Endothelial cell of umbilical vein (primary cell): ENCODE results near the gene CHD5. TPM values are rescaled to one million over a fixed set of nuclear protein-coding genes. Genes with fewer than 3 reads are reported as not detected.

Source experiments
- BruUV-seq: library from RNA; stranded (reverse); fragments of 400-500 nt; replicated peaks from 2 replicates; lab custom pipeline; 2021; lab: Mats Ljungman, UMichigan
- CTCF ChIA-PET: fragments of 300-600, 350-600 bp; sonication (Branson Sonifier 250); formaldehyde crosslinking; loops from one replicate; lab custom pipeline; 2021; ENCODE audit warnings: antibody characterized with exemption, inconsistent platforms; lab: Charles Lee
- POLR2A ChIA-PET: fragments of 300-600, 350-600 bp; sonication (Branson Sonifier 250); formaldehyde crosslinking; loops from one replicate; lab custom pipeline; 2021; ENCODE audit warnings: antibody characterized with exemption, inconsistent platforms; lab: Charles Lee
- DNase-seq: peaks from one replicate; pipeline ENCODE4 v3.0.0-alpha.2; 2011; ENCODE audit warnings: low read depth, low spot score
- FAIRE-seq: peaks from 2 replicates; lab custom pipeline; 2011; peaks lifted over from hg19 to GRCh38; lab: Jason Lieb, UNC
- H2AFZ ChIP-seq: 2 replicates; pipeline ENCODE4 v1.6.0; 2012; ENCODE audit warnings: low read depth, low read length, control low read depth, inconsistent platforms
- H3K27ac ChIP-seq: 2 replicates; pipeline ENCODE4 v1.5.1; 2011; ENCODE audit warnings: low read depth, mild to moderate bottlenecking, control low read depth, low read length, moderate library complexity; ENCODE audit not compliant: insufficient read depth
- H3K27me3 ChIP-seq, 2 experiments: 2 replicates each; pipeline versions ENCODE4 v1.6.0 to v1.6.1; 2011; ENCODE audit warnings: low read length in 2 of 2, mixed read lengths in 1 of 2; ENCODE audit not compliant: control insufficient read depth in 2 of 2, insufficient read depth in 2 of 2
- H3K36me3 ChIP-seq, 2 experiments: 2 replicates in 1 of 2; 3 replicates in 1 of 2; pipeline ENCODE4 v1.5.1; 2011; ENCODE audit warnings: low read length in 2 of 2, mild to moderate bottlenecking in 1 of 2, moderate library complexity in 1 of 2; ENCODE audit not compliant: control insufficient read depth in 2 of 2, insufficient read depth in 2 of 2; ENCODE audit errors: extremely low read depth in 1 of 2
- H3K4me1 ChIP-seq: 3 replicates; pipeline ENCODE4 v1.5.1; 2011; ENCODE audit warnings: mild to moderate bottlenecking, low read length; ENCODE audit not compliant: control insufficient read depth, insufficient read depth; ENCODE audit errors: extremely low read depth
- H3K4me2 ChIP-seq: 2 replicates; pipeline ENCODE4 v1.6.1; 2011; ENCODE audit warnings: low read length, control low read depth, mixed read lengths; ENCODE audit not compliant: insufficient read depth
- H3K4me3 ChIP-seq, 3 experiments: fragments of 200-600 bp in 1 of 3; sonication (generic), shearing (Covaris generic) in 1 of 3; replicated peaks in 1 of 3; 2 replicates each; pipeline ENCODE4 v1.5.1; 2011 to 2016; ENCODE audit warnings: control low read depth in 3 of 3, low read length in 3 of 3, mild to moderate bottlenecking in 2 of 3, inconsistent platforms in 1 of 3, low read depth in 1 of 3, moderate library complexity in 1 of 3; ENCODE audit not compliant: insufficient read depth in 1 of 3
- H3K79me2 ChIP-seq: 2 replicates; pipeline ENCODE4 v1.6.0; 2012; ENCODE audit warnings: low read length, inconsistent platforms; ENCODE audit not compliant: control insufficient read depth, insufficient read depth
- H3K9ac ChIP-seq: replicated peaks from 2 replicates; pipeline ENCODE3; 2011; ENCODE audit warnings: low read length, control low read depth; ENCODE audit not compliant: insufficient read depth; ENCODE audit errors: extremely low read depth
- H3K9me1 ChIP-seq: replicated peaks from 3 replicates; pipeline ENCODE4 v1.6.0; 2011; ENCODE audit warnings: mild to moderate bottlenecking, low read length; ENCODE audit not compliant: control insufficient read depth, insufficient read depth; ENCODE audit errors: extremely low read depth
- H3K9me3 ChIP-seq: replicated peaks from 2 replicates; pipeline ENCODE4 v1.5.1; 2012; ENCODE audit warnings: low read length, inconsistent platforms; ENCODE audit not compliant: control insufficient read depth, insufficient read depth
- H4K20me1 ChIP-seq: replicated peaks from 2 replicates; pipeline ENCODE3; 2011; ENCODE audit warnings: mild to moderate bottlenecking, low read length; ENCODE audit not compliant: control insufficient read depth, insufficient read depth; ENCODE audit errors: extremely low read depth
- EZH2 ChIP-seq: IDR thresholded peaks from 2 replicates; pipeline ENCODE4 v1.6.1; 2012; ENCODE audit warnings: borderline replicate concordance, low read depth, mild to moderate bottlenecking, moderate library complexity, low read length, inconsistent platforms; ENCODE audit not compliant: severe bottlenecking
- FOS ChIP-seq: IDR thresholded peaks from 2 replicates; pipeline ENCODE4 v1.6.1; 2011; ENCODE audit warnings: mild to moderate bottlenecking, low read length, moderate library complexity, borderline replicate concordance; ENCODE audit not compliant: insufficient read depth
- GATA2 ChIP-seq: IDR thresholded peaks from 2 replicates; pipeline ENCODE4 v1.7.0; 2011; ENCODE audit warnings: low read depth, mild to moderate bottlenecking, moderate library complexity, mixed read lengths, low read length; ENCODE audit not compliant: insufficient read length, insufficient read depth
- JUN ChIP-seq: IDR thresholded peaks from 2 replicates; pipeline ENCODE4 v1.6.1; 2011; ENCODE audit warnings: borderline replicate concordance, low read depth; ENCODE audit not compliant: insufficient read length, insufficient read depth
- MYC ChIP-seq: IDR thresholded peaks from one replicate; pipeline ENCODE4 v1.6.1; 2011; ENCODE audit warnings: mild to moderate bottlenecking, low read depth, low read length
- POLR2A ChIP-seq: IDR thresholded peaks from 2 replicates; pipeline ENCODE4 v1.6.1; 2012; ENCODE audit warnings: low read depth, mild to moderate bottlenecking, control low read depth, low read length
- POLR2AphosphoS5 ChIP-seq: IDR thresholded peaks from 2 replicates; pipeline ENCODE4 v1.6.1; 2012; ENCODE audit warnings: low read depth, mild to moderate bottlenecking, control low read depth, low read length, moderate library complexity; ENCODE audit not compliant: insufficient read depth
- dilution Hi-C: fragments of 300-500 bp; cut with MboI; formaldehyde crosslinking; loops from one replicate; pipeline ENCODE4 v1.15.0; 2019; ENCODE audit warnings: low sequenced_read_pairs; ENCODE audit not compliant: extremely low pct_ligation_motif_present
- intact Hi-C: fragments of 100-400 bp; cut with micrococcal nuclease; formaldehyde crosslinking; loops from one replicate; pipeline ENCODE4 v1.10.0; 2022
- polyA plus RNA-seq, 4 experiments: library from polyadenylated mRNA; depleted of rRNA in 3 of 4; stranded (reverse) in 3 of 4; unstranded in 1 of 4; fragments of >200 nt; gene quantifications; 2 replicates each; pipeline versions ENCODE4 v1.2.1 to v1.2.3, GENCODE V29; 2011 to 2012; ENCODE audit warnings: missing spikeins in 1 of 4
- total RNA-seq: library from RNA; stranded (reverse); gene quantifications from 2 replicates; pipeline ENCODE4 v1.2.3, GENCODE V29; 2021
- TF ChIP-seq, protein P1 (sequence below): IDR thresholded peaks from 2 replicates; pipeline ENCODE4 v1.6.1; 2011; ENCODE audit not compliant: insufficient read depth, insufficient read length
- TF ChIP-seq, protein P2 (sequence below), 2 donors: IDR thresholded peaks; 1 replicate in 1 of 2; 2 replicates in 1 of 2; pipeline ENCODE4 v1.5.1; 2011; ENCODE audit warnings: low read length in 2 of 2, mild to moderate bottlenecking in 2 of 2, moderate library complexity in 2 of 2, control low read depth in 1 of 2, inconsistent platforms in 1 of 2, low read depth in 1 of 2; ENCODE audit not compliant: insufficient read depth in 1 of 2; ENCODE audit errors: extremely low read depth in 1 of 2

CHD5 gene
- total and polyA plus RNA-seq, 2 donors (not counting 3 experiments of a cell fraction or from before 2014, with no cell fraction given) = 0.04 to 0.11 TPM

- no peak overlapping the region for H3K9ac ChIP-seq
- H3K9me3 ChIP-seq = no peaks in the 10 kb centered on the region
- H4K20me1 ChIP-seq = no peaks in the 10 kb centered on the region
- TF ChIP-seq POLR2A = no peak
- no peak for TF ChIP-seq FOS
- no peak for TF ChIP-seq MYC
- TF ChIP-seq GATA2 = no peak
- no peak for TF ChIP-seq POLR2AphosphoS5
- TF ChIP-seq EZH2 = no peak
- TF ChIP-seq, protein P1, sequence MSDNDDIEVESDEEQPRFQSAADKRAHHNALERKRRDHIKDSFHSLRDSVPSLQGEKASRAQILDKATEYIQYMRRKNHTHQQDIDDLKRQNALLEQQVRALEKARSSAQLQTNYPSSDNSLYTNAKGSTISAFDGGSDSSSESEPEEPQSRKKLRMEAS = no peak
- no peak for TF ChIP-seq JUN
- TF ChIP-seq, protein P2, sequence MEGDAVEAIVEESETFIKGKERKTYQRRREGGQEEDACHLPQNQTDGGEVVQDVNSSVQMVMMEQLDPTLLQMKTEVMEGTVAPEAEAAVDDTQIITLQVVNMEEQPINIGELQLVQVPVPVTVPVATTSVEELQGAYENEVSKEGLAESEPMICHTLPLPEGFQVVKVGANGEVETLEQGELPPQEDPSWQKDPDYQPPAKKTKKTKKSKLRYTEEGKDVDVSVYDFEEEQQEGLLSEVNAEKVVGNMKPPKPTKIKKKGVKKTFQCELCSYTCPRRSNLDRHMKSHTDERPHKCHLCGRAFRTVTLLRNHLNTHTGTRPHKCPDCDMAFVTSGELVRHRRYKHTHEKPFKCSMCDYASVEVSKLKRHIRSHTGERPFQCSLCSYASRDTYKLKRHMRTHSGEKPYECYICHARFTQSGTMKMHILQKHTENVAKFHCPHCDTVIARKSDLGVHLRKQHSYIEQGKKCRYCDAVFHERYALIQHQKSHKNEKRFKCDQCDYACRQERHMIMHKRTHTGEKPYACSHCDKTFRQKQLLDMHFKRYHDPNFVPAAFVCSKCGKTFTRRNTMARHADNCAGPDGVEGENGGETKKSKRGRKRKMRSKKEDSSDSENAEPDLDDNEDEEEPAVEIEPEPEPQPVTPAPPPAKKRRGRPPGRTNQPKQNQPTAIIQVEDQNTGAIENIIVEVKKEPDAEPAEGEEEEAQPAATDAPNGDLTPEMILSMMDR (IDR thresholded peaks at IDR 0.05; ENCODE audit: extremely low read depth in 1 of 2, insufficient read depth in 1 of 2, low read depth in 1 of 2, low read length in 2 of 2) = no peak
- intact Hi-C loops (loop anchor here (5.0 kb wide), 1 partner anchor 1455 kb away; no protein-coding TSS in a partner anchor), dilution Hi-C loops (no loop called here)
- ChIA-PET CTCF (interaction anchor here (1.0 to 1.5 kb wide), 5 partner anchors 25 to 128 kb away, joined by 3 to 4 read pairs (median 3); no protein-coding TSS in a partner anchor), POLR2A (no interaction called here)
- no peak overlapping the region for H3K4me2 ChIP-seq
- BruUV-seq = no TSS peak
- H3K79me2 ChIP-seq = no peaks in the 10 kb centered on the region
- FAIRE-seq (no peak), DNase-seq (no peak)
- H3K4me3 ChIP-seq = no peak overlapping the region
- H2AFZ ChIP-seq = no peak overlapping the region
- H3K36me3 ChIP-seq = no peaks in the 10 kb centered on the region
- H3K9me1 ChIP-seq = no peaks in the 10 kb centered on the region
- H3K27ac ChIP-seq = no peak overlapping the region
- no peaks in the 10 kb centered on the region for H3K4me1 ChIP-seq
- H3K27me3 ChIP-seq = no peaks in the 10 kb centered on the region
These were observed 17.8 kb downstream of the CHD5 start for GRCh38 chr1:6162341-6162740.
